A172 (cell line): ENCODE measurements around the gene RNGTT. TPM values are rescaled to one million over a fixed set of nuclear protein-coding genes. Genes with fewer than 3 reads are reported as not detected.
"Not testable (repeated sequence)": the region's sequence is repeated elsewhere in the genome, so short reads cannot be mapped to it uniquely, and the experiment has no call there.

Experiments used
- DNase-seq: peaks from one replicate; pipeline ENCODE4 v3.0.0-alpha.2; 2015; ENCODE audit warnings: low spot score
- total RNA-seq: library from RNA; depleted of rRNA; stranded (reverse); fragments of >200 nt; shearing (Covaris generic); gene quantifications from 2 replicates; pipeline ENCODE4 v1.2.3, GENCODE V29; 2014

RNGTT gene
- total RNA-seq, 1 experiment from 2014 or later: 33.7 TPM

DNA sequence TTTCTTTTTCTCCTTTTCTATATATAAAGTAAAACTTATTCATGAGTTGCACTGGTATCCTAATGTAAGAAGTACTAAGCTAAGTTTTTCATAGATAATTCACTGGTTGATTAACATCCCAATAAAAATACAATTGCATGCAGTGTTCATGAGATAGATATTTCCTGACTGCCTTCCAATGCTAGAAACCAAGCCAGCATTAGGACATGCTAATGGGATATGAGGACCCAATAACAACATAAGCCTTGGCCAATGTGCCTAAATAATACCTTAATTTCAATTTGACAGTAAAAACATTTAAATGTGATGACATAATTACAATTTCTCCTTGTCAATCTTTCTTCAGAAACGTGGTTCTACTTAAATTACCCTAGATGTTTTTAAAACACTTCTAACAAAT lies 152.7 kb downstream of the RNGTT start:
- no peak for DNase-seq

DNA sequence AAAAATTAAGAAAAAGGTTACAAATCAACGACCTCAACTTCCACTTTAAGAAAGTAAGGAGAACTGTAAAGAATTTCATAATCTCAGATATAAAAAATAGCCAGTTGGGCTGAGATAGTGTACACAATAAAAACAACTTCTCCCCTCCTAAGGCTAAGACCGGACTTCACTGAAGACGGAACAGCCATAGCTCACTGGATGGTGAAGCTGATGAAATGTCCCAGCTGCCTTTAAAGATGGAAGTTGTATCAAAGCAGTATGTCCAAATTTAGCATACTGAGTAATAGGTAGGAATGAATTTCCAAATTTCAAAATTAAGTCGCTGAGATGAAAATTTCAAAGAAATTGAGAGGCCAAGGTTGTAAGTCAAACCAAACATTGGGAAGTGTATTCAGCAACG lies 153.3 kb downstream of the RNGTT start:
- DNase-seq: no peak

DNA sequence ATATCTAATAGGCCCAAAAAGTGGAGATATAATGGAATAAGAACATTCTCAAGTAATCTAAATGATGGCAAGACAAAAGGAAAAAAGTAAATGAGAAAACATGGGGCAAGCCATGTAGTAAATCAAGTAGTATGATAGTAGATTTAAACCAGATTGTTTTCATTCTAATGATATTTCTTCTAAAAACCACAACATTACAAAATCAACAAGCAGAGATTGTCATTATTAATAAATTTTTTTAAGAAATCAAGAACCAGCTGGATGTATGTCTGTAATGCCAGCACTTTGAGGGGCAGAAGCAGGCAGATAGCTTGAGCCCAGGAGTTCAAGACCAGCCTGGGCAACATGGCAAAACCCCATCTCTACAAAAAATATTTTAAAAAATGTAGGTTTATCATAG lies 155.0 kb downstream of the RNGTT start:
- no peak for DNase-seq

DNA sequence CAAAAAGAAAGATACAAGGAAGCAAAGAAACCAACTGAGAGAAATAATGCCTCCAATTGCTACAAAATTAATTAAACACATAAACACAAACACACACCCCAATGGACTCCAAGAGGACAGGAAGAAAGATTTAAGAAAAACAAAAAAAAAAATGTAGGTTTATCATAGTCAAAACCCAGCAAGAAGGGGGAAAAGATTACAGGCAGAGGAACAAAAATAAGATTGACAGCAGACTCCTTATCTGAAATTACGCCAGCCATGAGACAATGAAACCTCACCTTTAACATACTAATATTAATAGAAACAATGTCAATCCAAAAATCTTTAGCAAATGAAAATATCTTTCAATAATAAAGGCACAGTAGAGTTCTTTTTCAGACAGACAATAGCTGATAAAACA lies 155.8 kb downstream of the RNGTT start:
- peak; percentile 3 for DNase-seq

DNA sequence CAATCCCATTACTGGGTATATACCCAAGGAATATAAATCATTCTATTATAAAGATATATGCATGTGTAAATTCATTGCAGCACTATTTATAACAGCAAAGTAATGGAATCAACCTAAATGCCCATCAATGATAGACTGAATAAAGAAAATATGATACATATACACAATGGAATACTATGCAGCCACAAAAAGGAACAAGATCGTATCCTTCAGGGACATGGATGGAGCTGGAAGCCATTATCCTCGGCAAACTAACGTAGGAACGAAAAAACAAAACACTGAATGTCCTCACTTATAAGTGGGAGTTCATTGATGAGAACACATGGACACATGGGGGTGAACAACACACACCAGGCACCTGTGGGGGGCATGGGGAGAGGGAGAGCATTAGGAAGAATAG lies 156.7 kb downstream of the RNGTT start:
- DNase-seq: no peak

DNA sequence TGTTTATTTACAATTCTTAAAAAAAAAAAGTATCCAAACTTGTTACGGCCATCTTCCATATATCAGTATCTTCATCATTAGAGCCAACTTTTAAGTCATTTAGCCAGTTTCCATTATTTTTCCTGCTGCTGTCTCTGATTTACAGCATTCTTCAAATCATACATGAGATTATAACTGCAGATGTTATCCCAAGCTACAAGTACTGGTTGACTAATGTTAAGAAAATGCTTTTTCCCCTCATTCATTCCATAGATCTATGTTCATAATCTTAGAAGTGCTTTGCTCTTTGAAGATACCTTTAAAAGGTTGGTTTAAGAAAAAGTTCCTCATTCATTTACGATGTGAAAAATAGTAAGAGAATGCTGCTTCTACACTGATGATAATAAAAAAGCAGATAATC lies 158.7 kb downstream of the RNGTT start:
- no peak for DNase-seq

DNA sequence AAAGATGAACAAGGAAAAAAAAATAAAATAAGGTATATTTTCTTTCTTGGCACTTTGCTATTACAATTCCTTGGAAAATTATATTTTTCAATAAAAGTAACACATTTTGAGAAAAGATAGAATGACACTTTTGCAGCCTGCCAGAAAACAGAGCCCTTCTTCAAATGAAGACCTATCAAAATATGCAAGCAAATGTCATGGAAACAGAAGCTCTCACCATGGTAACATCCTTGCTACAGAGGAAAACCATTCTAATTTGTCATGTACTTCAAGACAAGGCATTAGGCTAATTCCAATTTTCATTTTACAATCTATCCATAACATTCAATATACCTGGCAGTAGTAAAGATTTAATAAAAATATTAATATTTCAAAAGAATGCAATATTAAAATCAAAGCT lies 177.9 kb downstream of the RNGTT start:
- no peak for DNase-seq

DNA sequence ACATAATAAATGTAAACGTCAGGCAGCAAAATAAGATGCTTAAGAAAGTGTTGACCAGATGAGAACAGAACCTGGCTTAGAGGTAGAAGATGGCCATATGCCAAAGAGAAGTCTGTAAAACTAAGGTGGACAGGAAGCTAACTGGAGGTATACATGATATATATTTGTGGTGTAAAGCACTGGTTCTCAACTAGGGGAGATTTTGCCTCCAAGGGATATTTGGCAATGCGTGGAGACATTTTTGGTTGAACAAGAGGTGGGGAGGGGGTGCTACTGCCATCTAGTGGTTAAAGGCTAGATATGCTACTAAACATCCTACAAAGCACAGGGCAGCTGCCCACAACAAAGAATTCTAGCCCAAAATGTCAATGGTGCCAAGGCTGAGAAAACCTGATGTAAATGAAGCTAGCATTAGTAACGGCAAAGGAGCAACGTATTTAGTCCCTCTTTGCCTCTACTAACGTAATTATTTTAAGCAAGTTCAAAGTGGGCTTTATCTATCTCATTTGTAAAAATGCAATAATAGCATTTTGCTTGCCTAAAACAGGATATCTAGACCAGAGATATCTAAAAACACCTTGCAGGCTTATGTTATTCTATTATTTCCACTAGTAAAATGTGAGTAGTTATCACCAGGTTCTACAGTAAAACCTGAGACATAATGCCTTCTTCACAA lies 182.6 kb downstream of the RNGTT start:
- DNase-seq: peak; percentile 55

DNA sequence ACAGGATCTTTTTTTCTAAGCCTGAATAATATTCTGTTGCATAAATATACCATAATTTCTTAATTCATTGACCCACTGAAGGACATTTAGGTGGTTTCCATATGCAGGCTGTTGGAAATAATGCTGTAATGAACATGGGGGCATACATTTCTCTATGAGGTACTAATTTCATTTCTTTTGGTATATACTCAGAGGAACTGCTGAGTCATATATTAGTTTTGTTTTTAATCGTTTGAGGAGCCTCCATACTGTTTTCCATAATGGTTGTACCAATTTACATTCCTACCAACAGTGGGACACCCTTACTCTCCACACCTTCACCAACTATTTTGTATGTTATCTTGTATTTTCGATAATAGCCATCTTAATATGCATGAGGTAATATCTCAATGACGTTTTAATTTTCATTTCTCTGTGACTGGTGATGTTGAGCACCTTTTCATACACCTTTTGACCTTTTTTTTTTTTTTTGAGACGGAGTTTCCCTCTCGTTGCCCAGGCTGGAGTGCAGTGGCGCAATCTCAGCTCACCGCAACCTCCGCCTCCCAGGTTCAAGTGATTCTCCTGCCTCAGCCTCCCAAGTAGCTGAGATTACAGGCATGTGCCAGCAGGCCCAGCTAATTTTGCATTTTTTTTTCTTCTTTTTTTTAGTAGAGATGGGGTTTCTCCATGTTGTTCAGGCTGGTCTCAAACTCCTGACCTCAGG lies 187.4 kb downstream of the RNGTT start:
- no peak for DNase-seq

DNA sequence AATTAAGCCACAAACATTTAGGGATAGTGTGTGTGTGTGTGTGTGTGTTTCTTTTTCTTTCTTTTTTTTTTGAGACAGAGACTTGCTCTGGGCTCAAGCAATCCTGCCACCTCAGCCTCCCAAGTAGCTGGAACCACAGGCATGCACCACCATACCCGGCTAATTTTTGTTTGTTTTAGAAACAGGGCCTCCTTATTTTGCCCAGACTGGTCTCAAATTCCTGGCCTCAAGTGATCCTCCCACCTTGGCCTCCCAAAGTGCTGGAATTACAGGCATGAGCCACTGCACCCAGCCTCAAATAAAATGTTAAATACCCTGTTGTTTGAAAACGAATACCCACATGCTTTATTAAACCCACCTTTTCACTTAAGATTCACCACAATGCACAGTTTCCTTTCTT lies 195.3 kb downstream of the RNGTT start:
- not testable (repeated sequence) for DNase-seq

DNA sequence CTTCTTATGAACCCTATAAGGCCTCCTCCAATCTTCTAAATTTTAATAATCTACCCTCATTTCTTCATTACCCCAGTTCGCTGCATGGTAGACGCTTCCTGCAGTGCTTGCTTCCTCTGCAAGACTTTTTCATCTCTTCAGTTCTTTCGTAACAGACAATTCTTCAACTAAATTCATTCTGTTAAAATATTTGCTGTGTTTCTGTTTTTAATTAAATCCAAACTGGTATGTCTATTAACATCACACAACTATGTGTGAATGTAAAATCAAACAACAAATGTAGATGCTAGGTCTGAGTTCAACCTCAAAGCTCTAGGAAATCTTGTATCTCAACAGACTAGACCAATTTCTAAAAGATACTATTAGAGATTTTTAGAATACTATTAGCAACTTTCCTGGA lies 199.3 kb downstream of the RNGTT start:
- DNase-seq: no peak

DNA sequence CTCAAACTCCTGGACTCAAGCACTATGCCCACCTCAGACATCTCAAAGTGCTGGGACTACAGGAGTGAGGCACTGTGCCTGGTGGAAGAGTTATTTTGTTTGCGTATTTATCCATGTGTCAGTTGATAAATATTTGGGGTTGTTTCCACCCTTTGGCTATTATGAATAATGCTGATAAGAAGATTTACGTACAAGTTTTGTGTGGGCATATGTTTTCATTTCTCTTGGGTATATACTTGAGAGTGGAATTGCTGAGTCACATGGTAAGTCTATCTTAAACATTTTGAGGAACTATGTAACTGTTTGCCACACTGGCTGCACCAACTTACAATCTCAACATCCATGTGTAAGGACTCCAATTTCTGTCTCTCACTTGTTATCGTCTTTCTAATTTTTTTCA lies 200.3 kb downstream of the RNGTT start:
- DNase-seq: no peak

DNA sequence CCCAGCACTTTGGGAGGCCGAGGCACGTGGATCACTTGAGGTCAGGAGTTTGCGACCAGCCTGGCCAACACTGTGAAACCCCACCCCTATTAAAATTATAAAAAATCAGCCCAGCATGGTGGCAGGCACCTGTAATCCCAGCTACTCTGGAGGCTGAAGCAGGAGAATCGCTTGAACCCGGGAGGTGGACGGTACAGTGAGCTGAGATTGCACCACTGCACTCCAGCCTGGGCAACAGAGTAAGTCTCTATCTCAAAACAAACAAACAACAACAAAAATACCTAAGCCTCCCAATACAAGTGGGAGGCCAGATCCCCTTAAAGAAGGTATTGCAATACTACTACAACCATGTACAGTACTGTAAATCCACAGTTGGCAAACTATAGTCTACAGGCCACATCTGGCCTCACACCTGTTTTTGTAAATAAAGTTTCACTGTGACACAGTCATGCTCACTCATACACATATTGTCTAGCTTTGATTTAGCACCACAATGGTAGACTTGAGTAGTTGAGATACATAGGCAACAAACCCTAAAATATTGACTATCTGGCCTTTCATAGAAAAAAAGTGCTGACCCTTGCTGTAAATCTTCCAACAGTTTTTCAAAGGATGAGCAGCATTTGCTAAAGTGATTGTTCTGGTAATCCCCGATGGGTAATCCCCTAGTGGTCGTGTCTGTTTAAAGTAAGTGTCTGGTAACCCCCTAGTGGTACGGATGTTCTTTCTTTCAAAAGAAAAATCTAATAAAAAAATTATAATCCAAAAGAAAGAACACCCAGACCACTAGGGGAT lies 202.0 kb downstream of the RNGTT start:
- DNase-seq: no peak

DNA sequence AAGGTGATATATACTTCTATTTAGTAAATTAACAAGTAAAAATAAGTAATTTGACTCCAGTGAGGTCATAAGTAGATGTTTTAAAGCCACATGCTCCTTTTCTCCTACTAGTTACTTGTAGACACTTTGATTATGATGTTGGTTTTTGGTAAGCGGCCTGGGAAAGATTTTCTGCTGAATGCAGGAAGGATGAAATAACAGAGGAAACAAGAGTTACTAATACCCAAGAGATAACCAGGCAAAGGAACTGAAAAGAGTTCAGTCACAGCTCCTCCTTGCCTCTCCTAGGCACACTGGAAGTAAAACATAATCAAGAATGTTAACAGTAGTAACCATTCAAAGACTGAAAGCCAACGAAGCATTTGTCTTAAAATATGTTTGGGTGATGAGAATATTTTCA lies 203.3 kb downstream of the RNGTT start:
- no peak for DNase-seq

DNA sequence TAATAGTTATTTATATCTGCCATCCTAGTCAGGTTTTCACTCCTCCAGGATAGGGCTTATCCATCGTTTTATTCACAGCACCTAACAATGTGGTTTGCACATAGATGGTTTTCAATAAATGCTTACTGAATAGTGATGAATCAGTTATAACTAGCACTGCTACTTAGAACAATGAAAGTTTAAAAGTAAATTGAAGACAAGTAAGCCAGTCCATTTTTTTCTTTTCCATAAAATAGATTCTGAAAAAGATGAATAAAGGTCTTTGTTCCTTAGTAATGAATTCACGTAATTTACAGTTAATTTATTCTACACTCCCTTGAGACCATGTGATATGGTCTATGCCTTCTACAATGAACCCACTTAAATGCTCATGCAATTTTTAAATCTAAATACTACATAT lies 212.5 kb downstream of the RNGTT start:
- DNase-seq: no peak

DNA sequence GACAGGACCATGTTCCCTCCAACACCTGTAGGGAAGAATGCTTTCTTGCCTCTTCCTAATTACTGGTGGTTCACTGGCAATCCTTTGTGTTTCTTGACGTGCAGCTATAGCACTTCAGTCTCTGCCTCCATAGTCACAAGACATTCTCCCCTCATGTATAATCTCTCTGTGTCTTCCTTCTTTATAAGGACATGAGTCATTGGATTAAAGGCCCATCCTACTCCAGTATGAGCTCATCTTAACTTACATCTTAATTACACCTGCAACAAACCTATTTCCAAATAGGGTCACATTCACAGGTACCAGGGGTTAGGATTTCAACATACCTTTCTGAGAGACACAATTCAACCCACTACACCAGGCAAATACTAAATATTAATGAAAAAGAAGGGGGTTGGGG lies 213.6 kb downstream of the RNGTT start:
- DNase-seq: no peak

DNA sequence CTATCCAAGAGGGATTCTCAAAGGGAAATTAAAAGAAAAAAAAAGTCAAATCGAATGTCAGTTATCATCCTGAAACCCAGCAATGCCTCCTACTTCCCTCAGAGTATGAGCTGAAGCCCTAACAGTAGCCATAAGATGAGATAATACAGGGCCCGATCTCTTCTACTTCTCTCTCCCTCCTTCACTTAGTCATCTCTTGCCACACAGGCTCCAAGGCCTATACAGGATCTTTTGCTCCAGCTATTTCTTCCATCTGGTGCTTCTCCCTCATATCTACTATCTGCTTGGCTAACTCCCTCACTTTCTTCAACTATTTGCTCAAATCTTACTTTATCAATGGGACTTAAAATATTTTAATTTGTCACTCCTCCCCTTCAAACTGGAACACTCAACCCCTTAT lies 215.3 kb downstream of the RNGTT start:
- no peak for DNase-seq

DNA sequence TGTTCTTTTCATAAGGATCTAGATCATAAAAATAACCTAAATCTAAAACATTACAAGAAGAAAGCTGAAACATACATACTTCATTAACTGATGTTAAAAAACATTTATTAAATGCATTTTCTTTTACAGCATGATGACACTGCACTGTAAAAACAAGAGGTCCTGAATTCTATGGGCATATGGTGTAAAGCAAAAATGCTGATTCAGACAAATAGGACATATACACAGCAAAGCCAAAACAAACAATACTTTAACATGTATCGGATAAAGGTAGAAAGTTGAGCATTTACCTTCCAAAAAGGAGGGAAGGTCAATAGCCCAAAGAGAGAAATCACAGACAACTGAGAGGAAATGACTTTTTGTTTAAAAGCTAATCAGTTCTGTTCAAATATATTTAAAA lies 221.5 kb downstream of the RNGTT start:
- DNase-seq: no peak

DNA sequence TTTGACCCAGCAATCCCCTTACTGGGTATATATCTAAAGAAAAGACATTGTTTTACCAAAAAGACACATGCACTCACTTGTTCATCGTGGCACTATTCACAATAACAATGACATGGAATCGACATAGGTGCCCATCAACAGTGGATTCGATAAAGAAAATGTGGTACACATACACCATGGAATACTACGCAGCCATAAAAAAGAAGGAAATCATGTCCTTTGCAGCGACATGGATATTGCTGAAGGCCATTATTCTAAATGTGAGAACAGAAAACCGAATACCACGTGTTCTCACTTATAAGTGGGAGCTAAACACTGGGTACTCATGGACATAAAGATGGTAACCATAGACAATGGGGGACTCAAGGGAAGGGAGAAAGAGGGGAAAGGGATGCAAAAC lies 222.3 kb downstream of the RNGTT start:
- DNase-seq: no peak

DNA sequence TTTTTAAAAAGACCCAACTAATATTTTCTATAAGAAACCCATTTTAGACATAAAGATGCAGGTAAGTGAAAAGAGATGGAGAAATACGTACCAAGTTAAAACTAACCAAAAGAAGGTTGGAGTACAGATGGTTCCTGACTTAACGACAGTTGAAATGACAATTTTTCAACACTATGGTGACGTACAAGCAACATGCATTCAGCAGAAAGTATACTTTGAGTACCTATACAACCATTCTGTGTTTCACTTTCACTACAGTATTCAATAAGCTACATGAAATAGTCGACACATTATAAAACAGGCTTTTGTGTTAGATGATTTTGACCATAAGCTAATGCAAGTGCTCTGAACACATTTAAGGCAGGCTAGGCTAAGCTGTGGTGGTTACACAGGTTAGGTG lies 228.9 kb downstream of the RNGTT start:
- DNase-seq: no peak

DNA sequence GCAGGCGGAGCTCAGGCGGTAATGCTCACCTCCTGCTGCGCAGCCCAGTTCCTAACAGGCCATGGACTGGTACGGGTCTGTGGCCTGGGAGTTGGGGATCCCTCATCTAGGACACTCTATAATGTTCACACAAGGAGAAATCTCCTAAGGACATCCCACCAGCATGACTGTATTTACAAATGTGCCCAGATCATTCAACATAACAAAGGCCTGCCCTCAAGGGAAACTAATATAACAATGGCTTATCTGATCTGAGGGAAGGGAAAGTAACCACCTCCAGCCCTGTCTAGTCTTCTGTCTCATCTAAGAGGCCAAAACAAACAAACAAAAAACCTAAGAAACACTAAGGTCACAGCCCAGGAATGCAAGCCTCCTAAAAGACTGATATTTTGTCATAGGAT lies 232.8 kb downstream of the RNGTT start:
- peak; percentile 65 for DNase-seq

DNA sequence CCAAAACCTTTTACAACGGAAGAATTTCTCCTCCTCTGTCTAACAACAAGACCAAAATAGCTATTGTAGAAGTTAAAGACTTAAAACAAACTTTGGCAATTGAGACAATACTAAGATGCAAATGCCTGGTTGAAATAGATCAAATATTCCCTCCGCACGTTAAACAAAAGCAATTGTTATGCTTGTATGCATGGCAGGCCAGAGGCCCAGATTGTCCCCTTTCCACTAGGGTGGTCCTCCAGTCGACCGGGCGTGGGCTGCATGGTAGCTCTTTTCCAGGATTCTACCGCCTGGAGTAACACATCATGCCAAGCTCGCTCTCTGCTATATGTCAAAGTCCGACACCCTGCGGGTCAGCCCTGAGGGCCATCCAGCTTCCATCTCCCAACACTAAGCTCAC lies 234.7 kb downstream of the RNGTT start:
- DNase-seq: no peak

DNA sequence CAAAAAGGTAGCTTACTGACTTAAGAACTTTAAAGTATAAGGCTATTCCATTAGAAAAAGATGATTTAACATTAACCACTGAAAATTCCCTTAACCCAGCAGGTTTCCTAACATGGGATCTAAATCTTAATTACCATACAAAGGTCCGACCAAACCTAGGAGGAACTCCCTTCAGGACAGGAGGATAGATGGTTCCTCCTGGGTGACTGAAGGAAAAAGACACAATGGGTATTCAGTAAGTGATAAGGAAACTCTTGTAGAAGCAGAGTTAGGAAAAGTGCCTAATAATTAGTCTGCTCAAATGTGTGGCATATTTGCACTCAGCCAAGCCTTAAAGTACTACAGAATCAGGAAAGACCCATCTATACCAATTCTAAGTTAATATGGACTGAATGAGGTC lies 237.0 kb downstream of the RNGTT start:
- DNase-seq: not testable (repeated sequence)
